Fibroblast of mammary gland (primary cell): ENCODE measurements around the gene SPTBN5.

Source experiments
- DNase-seq: peaks from one replicate; pipeline ENCODE4 v3.0.0-alpha.2; 2010; ENCODE audit warnings: low read depth
- H3K4me3 ChIP-seq: 2 replicates; pipeline ENCODE4 v1.5.1; 2011; ENCODE audit warnings: low read depth, mild to moderate bottlenecking, low read length, moderate library complexity; ENCODE audit not compliant: control insufficient read depth
- TF ChIP-seq, protein P1 (sequence below): conservative IDR thresholded peaks from 2 replicates; pipeline ENCODE4 v1.5.1; 2011; ENCODE audit warnings: low read depth, low read length, inconsistent platforms; ENCODE audit not compliant: control insufficient read depth, insufficient read depth

Gene SPTBN5

DNA sequence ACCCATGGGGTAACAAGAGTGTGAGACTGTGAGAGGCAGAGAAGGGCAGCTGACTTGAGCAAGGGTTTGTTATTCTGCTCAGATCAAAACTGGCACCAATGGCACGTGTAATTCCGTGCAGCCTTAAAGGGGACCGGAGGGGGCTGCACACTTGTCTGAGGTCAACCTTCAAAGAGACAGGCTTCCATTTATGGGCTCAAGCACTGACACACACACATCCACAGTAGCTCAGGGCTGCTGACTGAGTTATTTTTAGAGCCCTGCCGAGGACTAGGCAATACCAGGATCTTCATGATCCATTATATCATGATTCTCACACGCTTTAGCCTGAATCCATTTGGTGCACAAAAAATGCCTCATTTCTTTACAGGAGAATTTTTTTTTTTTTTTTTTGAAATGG lies 20.6 kb upstream of the SPTBN5 start:
- H3K4me3 ChIP-seq: no peak overlapping the region
- DNase-seq: no peak
- TF ChIP-seq, protein P1, sequence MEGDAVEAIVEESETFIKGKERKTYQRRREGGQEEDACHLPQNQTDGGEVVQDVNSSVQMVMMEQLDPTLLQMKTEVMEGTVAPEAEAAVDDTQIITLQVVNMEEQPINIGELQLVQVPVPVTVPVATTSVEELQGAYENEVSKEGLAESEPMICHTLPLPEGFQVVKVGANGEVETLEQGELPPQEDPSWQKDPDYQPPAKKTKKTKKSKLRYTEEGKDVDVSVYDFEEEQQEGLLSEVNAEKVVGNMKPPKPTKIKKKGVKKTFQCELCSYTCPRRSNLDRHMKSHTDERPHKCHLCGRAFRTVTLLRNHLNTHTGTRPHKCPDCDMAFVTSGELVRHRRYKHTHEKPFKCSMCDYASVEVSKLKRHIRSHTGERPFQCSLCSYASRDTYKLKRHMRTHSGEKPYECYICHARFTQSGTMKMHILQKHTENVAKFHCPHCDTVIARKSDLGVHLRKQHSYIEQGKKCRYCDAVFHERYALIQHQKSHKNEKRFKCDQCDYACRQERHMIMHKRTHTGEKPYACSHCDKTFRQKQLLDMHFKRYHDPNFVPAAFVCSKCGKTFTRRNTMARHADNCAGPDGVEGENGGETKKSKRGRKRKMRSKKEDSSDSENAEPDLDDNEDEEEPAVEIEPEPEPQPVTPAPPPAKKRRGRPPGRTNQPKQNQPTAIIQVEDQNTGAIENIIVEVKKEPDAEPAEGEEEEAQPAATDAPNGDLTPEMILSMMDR: no peak

DNA sequence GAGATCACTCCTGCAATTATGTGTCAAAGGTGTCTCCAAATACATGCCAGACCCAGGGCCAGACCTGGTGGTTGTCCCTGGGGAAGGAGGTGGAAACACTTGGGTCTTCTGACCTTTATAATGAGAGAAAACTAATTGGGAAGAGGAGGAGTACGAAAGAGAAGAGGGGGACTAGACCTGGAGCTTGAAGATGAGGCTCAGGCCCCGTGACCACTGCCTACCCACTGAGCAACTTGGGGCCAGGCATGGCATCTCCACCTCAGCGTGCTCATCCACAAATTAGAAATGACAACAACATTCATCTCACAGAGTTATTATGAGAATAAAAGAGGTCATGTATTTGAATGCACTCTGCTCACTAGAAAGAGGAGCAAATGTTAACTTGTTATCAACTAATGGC lies 19.4 kb upstream of the SPTBN5 start:
- no peak overlapping the region for H3K4me3 ChIP-seq
- TF ChIP-seq, protein P1: no peak
- DNase-seq: no peak

DNA sequence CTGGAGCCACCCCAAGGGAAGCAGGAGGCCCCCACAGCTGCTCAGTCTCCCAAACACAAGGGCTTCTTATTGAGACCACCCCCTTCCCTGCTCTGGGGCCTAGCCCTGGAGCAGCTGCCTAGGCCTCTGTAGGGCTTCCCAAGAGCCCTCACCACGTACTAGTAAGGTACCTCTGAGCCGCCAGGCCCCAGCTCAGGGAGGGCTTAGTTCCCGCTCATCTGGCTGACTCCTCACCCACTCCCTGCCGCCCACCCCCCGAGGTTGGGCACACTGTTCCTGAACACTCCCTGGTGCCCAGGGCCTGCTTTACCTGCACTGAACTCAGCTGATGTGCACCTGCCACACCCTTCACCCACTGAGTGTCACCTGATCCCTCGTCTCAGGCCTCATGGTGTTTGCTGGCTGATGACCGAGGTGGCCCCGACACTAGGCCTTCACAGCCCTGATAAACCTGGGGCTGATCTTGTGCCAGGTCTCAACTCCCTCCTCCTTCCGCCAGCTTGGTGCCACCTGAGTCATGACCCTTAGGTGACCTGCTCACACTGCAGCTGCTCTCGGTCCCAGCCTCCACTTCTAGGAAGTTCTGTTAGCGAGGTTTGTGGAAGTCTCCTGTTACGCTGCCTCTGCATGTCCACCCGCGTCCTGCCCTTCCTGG lies 18.0 kb upstream of the SPTBN5 start:
- no peak overlapping the region for H3K4me3 ChIP-seq
- TF ChIP-seq, protein P1: no peak
- no peak for DNase-seq

DNA sequence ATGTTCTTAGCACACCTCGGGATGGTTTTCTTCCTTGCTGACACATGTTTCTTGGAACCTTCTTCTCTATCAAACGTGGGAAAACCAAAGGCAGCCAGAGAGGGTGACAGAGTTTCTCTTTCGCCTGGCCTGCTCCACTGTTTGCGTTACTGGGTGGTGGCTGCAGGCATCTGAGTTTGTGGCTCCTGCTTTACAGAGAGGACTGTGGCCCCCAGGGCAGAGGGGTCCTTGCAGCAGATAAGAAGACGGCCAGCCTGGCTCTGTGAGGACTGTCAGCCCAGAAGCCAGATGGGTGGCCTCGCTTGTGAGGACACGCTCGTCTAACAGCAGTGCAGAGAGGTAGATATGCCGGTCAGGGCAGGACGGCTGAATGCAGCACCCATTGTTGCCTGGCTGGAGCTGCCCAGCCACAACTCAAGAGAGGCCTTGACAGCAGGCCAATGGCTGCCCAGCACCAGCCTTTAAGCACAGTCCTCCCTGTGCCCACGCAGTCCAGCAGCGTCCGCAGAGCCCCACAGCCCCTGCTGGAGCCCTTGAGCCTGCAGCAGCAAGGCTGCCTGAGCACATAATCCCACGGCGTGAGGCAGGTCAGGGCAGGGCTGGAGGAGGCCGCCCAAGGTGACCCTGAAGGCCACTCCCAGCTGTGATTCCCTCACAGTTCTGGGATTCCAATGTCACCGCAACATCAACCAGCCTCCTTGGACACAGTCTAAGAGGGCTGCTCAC lies 15.0 kb upstream of the SPTBN5 start:
- no peak for DNase-seq
- H3K4me3 ChIP-seq: no peak overlapping the region
- TF ChIP-seq, protein P1: no peak

DNA sequence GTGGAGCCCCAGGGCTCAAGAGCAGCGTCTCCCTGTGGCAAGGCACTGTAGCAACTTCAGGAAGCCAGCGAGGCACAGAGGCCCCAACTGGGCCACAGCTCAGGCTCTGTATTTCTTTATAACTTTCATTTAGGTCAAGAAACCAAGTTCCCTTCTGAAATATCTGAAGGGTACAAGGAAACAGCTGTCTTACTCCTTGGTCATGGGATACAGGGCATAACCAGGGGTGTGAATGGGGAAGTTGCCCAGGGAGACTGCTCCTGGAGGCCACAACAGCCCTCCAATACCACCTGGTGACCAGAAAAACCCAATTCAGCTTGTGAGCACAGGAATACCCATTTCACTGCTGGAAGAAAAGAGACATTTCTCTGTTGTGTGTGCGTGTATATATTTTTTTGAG lies 13.3 kb upstream of the SPTBN5 start:
- DNase-seq: no peak

DNA sequence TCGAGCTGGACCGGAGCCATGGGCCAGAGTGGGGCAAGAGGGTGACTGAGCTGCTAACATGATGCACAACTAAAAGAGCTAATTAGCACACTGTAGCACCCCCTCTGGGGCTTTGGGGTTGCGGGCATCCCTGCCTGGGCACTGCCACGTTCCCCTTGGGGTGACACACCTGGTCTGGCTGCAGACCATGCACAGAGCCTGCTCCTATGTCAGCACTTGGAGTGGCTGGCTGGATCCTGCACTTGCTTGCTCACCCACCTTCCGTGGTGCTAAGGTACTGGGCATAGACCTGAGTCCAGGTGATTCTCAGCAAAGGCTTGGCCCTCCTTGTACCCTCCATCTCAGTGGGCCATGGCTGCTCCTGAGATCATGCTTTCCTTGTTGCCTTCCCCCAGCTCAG lies 12.8 kb upstream of the SPTBN5 start:
- H3K4me3 ChIP-seq: no peak overlapping the region
- TF ChIP-seq, protein P1: no peak
- no peak for DNase-seq

More for the DNA sequence above, 13.3 kb upstream of the SPTBN5 start:
- H3K4me3 ChIP-seq: no peak overlapping the region
- TF ChIP-seq, protein P1: no peak
